Chondrocyte (in vitro differentiated cells): Measurements from ENCODE around the gene ARMS2. TPM values are rescaled to one million over a fixed set of nuclear protein-coding genes. Genes with fewer than 3 reads are reported as not detected.
A peak's percentile ranks its signal among the peaks of the same experiment; 100 is the strongest.

Experiments
- DNase-seq: peaks from one replicate; pipeline ENCODE4 v3.0.0; 2021; ENCODE audit warnings: mixed read lengths, low spot score
- H3K27ac Mint-ChIP-seq: one replicate; pipeline ENCODE4 v1.8.0; 2021; ENCODE audit warnings: mild to moderate bottlenecking, moderate library complexity, mixed read lengths; ENCODE audit not compliant: unreplicated experiment
- H3K27me3 Mint-ChIP-seq: 2 replicates; pipeline ENCODE4 v1.8.0; 2021; ENCODE audit warnings: low read depth, mixed read lengths
- H3K36me3 Mint-ChIP-seq: 2 replicates; pipeline ENCODE4 v1.8.0; 2021; ENCODE audit warnings: low read depth, mixed read lengths
- H3K4me1 Mint-ChIP-seq: 2 replicates; pipeline ENCODE4 v1.8.0; 2021; ENCODE audit warnings: low read depth, mild to moderate bottlenecking, mixed read lengths
- H3K4me3 Mint-ChIP-seq: one replicate; pipeline ENCODE4 v1.8.0; 2021; ENCODE audit warnings: mild to moderate bottlenecking, moderate library complexity, mixed read lengths; ENCODE audit not compliant: unreplicated experiment
- H3K9me3 Mint-ChIP-seq: 2 replicates; pipeline ENCODE4 v1.8.0; 2021; ENCODE audit warnings: low read depth, mixed read lengths
- total RNA-seq: library from RNA; stranded (reverse); gene quantifications from 3 replicates; pipeline ENCODE4 v1.2.1, GENCODE V29; 2021
- TF ChIP-seq, protein P1 (sequence below): fragments of 200-600 bp; sonication (generic); IDR thresholded peaks from 2 replicates; pipeline ENCODE4 v1.5.0; 2021; ENCODE audit warnings: antibody characterized with exemption, mild to moderate bottlenecking, moderate library complexity

Gene ARMS2
- total RNA-seq, 1 donor from 2014 or later, result 0.62 TPM

DNA sequence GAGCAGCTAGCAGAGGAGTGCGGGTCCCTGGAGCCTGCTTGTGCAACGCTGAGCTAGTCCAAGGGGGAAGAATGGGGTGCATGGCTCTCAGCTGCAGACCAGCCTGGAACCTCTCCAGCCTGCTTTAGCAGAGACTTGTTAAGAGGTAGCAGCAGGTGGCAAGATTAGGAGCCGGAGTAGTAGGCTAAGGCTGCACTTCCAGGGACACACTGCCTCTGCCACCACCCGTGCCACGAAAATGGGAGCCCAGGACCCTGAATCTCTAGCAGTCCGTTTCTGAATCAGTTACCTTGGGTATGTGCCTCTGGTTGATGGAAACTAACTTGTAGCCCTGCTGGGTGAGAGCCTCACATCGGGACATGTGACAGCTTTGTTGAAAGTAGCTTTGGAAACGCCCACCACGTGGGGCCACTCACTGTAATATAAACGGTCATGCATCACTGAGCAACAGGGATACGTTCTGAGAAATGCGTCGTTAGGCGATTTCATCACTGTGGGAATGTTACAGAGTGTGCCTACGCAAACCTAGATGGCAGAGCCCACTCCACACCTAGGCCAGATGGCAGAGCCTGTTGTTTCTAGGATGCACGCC, 32.8 kb downstream of the ARMS2 start:
- Mint-ChIP-seq H3K4me1 (peaks cover 85% of the 10 kb centered on the region), H3K36me3 (peaks cover 15% of the 10 kb centered on the region), H3K9me3 (no peaks in the 10 kb centered on the region), H3K4me3 (no peak overlapping the region), H3K27ac (peak overlapping the region; percentile 55), H3K27me3 (no peaks in the 10 kb centered on the region)
- TF ChIP-seq, protein P1, sequence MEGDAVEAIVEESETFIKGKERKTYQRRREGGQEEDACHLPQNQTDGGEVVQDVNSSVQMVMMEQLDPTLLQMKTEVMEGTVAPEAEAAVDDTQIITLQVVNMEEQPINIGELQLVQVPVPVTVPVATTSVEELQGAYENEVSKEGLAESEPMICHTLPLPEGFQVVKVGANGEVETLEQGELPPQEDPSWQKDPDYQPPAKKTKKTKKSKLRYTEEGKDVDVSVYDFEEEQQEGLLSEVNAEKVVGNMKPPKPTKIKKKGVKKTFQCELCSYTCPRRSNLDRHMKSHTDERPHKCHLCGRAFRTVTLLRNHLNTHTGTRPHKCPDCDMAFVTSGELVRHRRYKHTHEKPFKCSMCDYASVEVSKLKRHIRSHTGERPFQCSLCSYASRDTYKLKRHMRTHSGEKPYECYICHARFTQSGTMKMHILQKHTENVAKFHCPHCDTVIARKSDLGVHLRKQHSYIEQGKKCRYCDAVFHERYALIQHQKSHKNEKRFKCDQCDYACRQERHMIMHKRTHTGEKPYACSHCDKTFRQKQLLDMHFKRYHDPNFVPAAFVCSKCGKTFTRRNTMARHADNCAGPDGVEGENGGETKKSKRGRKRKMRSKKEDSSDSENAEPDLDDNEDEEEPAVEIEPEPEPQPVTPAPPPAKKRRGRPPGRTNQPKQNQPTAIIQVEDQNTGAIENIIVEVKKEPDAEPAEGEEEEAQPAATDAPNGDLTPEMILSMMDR, result no peak
- DNase-seq, result no peak

DNA sequence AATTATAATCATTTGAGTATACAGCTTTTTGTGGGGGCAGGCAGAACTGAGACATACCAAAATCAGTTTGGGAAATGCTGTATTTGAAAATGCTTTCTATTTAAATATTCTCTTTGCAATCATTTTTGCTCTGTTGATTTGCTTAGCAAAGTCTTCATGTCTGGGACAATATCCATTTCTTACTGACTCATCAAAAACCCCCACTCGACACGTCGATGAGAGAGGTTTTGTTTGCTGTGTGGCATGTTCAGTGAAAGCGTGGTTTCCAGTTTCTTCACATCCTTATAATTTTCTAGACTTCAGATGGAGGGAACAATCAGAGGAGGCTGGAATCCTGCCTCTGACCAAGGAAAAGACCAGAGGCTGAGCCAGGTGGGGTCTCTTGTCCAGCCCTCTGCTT, 35.8 kb downstream of the ARMS2 start:
- Mint-ChIP-seq H3K9me3 (no peaks in the 10 kb centered on the region), H3K36me3 (peaks cover 16% of the 10 kb centered on the region), H3K4me3 (no peak overlapping the region), H3K4me1 (peaks cover 99% of the 10 kb centered on the region), H3K27me3 (no peaks in the 10 kb centered on the region), H3K27ac (peak overlapping the region; percentile 96)
- TF ChIP-seq, protein P1, result no peak
- DNase-seq, result no peak

DNA sequence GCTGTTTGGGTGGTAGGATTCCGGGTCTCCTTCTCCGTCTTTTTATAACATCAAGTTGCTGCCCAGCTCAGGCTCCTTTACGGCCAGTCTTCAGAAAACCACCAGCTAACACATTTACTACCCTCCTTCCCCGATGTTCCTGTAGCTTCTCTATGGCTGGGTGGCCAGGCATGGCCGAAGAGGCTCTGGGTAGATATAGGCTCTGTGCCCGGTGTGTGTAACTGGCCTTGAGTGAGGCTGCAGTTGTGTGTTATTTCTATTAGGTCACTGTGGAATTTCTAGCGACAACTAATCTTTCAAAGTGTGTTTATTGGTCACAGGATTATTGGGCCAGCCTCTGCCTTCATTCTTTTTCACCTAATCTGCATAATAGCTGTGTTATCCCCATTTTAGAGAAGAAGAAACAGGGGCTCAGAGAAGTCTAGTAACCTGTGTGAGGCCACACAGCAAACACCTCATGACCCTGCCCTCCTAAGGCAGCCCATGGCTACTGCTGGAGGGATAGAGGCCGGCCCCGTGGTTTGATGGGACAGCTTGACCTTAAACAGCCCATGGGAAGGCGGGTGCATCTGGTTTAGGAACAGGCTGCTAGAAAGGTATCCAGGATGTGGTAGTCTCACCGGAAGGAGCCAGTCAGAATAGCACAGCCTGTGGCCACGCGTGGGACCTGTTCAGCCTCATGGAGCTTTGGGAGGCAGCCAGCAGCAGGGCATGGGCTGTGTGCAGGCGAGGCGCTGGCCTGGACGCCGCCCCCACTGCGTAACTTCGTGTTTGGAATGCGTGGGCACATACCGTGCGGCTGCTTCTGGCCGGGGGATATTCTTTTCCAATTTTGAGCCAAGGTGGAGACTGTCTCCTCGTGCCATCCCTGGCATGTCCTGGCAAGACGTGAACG, 36.6 kb downstream of the ARMS2 start:
- Mint-ChIP-seq H3K27ac (peak overlapping the region; percentile 96), H3K9me3 (no peaks in the 10 kb centered on the region), H3K4me1 (peaks cover 99% of the 10 kb centered on the region), H3K36me3 (peaks cover 11% of the 10 kb centered on the region), H3K27me3 (no peaks in the 10 kb centered on the region), H3K4me3 (no peak overlapping the region)
- TF ChIP-seq, protein P1, result no peak
- no peak for DNase-seq

DNA sequence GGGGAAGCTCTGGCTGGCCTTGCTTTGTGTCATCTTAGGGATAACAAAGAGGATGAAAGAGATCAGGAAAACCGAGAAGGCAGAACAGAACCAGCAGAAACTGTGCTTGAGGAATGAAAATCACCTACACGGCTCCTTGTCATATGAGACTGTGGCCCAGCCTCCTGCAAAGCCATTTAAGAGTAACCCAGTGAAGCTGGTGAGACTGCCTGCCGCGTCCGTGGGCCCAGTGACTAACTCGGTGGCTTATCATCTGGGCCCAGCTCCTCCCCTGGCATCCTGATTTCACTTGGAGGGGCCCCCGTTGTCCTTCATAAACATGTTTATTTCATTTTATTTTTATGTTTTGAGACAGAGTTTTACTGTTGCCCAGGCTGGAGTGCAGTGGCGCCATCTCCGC, 37.6 kb downstream of the ARMS2 start:
- H3K27ac Mint-ChIP-seq, result peak overlapping the region; percentile 96
- H3K9me3 Mint-ChIP-seq, result no peaks in the 10 kb centered on the region
- H3K4me1 Mint-ChIP-seq, result peaks cover 99% of the 10 kb centered on the region
- no peak overlapping the region for H3K4me3 Mint-ChIP-seq
- TF ChIP-seq, protein P1, result no peak
- H3K27me3 Mint-ChIP-seq, result no peaks in the 10 kb centered on the region
- H3K36me3 Mint-ChIP-seq, result peaks cover 11% of the 10 kb centered on the region
- no peak for DNase-seq

DNA sequence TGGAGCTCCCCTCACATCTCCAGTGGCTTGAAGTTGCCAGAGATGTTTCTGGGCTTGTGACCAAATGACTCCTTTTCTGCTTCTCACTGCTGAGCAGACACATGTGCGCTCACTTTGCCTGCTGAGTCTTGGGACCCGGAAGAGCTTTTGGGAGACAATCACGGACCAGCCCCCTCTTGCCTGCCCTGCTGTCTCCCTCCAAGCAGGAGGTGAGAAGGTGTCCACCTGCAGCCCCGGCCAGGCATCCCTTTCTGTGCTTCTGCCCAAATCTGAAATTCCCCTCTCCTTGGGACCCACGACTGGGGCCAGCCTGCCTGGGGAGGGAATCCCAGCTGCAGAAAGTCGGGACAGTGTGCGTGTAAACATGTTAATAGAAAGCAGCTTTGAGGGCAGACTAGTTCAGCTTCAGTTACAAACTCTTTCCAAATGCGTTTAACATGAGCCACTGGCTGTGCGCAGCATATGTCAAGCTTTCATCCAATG, 38.6 kb downstream of the ARMS2 start:
- Mint-ChIP-seq H3K9me3 (no peaks in the 10 kb centered on the region), H3K27me3 (no peaks in the 10 kb centered on the region), H3K27ac (peak overlapping the region; percentile 96), H3K4me3 (peak overlapping the region; percentile 34), H3K36me3 (peaks cover 12% of the 10 kb centered on the region), H3K4me1 (peaks cover 93% of the 10 kb centered on the region)
- TF ChIP-seq, protein P1, result no peak
- no peak for DNase-seq
